ENCODE results near the gene KIF26B.

KIF26B gene

DNA sequence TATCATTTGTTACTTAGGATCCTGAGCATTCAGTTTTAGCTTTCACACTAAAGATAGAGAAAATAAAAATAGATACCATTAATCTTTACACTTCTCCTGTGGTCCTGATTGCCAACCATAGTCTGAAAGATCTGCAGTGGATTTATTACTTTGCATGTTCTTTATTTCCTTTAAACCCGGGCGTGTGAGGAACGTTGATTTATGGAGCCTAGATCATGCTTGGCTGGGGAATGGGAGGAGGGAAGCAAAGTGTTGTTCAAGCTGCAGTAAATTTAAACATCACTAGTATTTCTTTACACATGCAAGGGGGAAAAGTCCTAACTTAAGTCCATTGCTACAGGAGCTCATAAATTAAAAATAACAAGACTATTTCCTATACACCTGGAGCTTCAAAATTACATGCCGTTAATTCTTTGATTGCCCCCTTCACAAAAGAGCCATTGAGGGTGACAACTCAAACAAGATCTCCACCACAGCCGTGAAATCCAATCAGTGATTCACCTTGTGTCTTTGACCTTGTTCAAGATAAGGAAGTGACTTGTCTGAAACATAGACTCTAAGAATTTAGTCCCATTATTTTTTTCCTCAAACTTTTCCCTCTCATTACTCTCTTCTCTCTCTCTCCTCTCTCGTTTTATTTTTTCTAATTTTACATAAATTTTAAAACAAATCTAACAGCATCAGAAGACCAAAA lies 282.7 kb downstream of the KIF26B start:
- no peak for DNase-seq

- DNase-seq = no peak
These were observed 286.1 kb downstream of the KIF26B start for GRCh38 chr1:245440922-245441321.

DNA sequence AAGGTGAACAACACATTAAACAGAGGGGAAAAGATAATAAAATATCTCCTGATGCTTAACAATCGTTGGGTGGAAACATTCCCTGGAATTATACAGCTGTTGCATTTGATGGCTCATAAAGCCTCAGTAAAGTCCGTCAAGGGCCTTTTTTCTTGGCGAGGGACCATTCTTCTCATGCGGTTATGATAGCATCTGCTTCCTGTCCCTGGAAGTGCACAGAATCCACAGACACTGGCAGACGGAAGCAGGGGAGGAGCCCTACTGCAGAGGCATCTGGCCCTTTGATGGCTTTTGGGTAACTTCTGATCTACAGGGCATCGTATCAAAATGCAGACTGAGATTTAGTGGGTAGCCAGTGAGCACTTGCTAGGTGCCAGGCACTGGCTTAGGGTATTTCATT lies 286.9 kb downstream of the KIF26B start:
- no peak for DNase-seq

DNA sequence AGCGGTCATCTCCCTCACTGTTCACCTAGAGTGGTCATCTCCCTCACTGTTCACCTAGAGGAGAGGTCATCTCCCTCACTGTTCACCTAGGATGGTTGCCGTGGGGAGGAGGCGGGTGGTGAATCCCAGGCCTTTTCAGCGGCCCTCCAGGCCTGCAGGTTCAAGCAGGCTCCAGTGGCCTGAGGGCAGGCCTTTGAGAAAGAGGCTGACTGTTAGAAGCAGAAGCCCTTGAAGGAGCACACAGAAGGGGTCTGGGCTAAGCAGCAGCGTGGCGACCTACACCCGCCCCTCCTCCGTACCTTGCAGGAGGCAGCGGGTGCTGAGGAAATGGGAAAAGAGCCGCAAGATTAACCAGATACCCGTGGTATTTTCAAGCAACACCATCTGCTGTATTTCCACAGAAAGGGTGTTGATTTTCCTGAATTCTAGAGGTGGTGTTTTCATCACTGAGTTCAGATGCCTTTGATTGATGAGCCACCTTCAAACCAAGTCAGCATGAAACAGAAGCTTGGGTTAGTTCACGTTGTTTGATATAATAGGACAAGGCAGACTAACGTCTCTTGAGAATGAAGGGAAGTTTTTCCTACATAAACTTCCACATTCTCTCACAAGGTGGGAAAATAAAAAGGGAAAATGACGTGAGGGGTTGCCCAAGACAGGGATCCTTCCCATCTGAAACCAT lies 289.5 kb downstream of the KIF26B start:
- no peak for DNase-seq

DNA sequence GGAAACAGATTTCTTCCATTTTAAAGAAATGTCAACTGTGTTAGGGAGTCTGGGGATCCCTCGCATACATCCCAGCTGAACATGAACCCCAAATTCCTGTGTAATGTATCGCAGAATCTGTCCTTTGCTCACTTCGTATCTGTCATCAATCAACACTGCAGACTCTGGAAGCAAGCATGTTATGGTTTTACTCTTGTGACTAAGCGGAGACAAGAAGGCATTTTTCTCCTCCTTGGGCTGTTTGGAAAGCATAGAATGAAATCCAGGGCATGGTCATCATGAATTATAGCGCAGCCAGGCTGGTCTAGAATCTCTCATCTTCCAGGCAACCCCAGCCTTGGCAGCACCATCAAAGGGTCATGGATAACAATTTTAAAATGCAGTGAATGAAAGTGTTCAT lies 290.2 kb downstream of the KIF26B start:
- no peak for DNase-seq

DNA sequence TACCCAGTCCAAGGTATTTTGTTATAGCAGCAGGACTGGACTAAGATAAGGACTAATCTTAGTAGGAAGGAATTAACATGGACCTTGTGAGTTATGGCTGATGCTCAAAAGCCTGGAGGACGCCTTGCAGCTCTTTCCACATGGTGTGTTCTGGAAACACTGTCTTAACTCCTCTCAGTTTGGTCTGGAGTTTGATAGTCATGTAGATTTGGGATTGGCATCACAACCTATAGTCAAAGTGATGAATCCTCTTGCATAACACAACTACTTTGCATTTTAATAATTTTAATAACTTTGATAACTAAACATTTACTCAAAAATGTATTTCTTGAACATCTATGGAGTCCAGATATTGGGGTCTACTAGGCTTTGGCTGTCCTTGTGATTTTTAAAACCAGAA lies 293.7 kb downstream of the KIF26B start:
- DNase-seq = no peak

DNA sequence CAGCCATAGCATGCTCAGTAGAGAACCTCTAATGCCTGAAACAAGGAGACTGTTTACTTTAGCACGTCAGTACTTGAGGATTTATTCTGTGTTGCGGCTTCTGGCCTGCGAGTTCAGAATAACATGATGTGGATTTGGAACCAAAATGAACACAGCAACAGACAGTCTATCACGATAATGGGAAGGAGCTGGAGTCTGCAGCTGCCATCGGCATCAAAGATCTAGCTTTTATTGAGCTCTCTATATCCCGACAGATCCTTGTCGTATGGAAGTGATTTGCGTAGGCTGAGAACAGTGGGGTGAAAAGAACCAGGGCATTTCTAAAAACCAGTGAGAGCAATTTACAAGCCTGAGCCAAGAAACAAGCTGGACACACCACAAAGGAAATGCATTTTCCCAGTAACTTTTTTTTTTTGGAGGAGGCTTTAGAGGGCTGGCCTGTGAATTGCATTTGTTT lies 294.2 kb downstream of the KIF26B start:
- no peak for DNase-seq

- no peak for DNase-seq
These were observed 298.8 kb downstream of the KIF26B start for GRCh38 chr1:245453541-245453940.

DNA sequence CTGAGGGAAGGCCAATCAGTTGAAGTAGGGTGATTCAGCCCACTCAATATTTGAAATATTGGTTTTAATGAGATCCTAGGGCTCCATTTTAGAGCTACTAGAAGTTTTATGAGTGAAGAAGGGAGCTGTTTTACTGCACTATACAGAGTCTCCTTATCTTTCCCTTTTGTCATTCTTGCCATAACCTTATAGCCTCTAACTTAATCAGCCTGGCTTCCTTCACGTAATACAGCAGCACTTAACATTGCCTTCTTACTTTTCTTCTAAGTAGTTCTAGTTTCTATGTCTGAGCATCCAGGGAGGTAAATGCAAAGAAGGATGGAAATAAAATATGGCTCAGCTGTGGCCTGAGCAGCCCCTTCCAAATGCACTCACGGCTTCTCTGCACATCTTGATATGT lies 299.3 kb downstream of the KIF26B start:
- no peak for DNase-seq

DNA sequence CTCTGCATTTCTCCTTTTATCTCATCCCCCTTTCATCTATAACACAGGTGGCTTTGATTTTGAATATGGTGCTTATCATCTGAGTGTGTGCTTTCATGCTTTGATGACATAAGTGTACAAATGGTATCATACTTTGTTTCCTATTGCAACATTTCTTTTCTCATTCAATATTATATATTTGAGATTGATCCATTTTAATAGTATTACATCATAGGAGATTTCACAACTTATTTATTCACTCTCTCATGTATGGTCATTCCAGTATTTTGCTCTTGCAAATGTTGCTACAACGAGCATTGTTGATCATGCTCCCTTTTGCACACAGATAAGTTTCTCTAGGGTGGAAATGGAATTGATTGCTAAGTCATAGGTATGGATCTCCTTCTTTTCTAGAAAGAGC lies 302.8 kb downstream of the KIF26B start:
- no peak for DNase-seq

DNA sequence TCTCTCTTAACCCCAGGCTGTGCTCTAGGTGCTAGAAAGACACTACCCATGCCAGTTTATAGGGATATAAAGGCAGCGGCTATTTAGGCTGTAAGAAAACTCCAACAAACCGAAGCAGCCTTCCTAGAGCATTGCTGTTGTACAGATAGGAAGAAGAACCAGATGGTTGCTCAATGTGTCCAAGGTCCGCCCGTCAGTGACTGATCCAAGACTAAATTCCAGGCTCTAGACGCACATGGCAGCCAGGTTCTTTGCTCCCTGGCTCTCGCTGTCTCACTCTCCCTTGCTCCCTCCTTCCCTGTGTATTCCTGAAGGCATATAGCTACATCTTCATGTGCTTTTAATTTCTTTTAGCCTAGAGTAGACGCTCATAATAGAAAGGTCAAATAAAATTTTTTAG lies 303.4 kb downstream of the KIF26B start:
- DNase-seq = no peak

DNA sequence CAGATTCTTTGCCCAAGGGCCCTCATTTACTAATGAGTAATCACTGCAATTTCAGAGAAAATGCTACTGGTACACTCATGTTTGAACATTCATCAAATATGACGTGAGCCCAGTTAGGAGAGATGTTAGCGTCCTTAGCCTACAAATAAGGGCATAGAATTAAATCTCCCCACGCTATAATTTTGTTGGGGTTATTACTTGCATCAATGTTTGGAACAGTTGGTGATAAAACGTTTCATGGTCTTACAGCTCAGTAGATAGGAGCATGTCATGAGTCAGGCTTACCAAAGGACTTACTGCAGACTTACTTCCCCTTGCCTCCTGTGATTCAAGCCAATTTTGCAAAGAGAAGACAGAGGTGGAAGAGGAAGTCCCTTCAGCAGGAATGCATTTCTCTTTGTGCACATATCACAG lies 304.0 kb downstream of the KIF26B start:
- no peak for DNase-seq

GRCh38 chr1:245459621-245460020 lies 304.8 kb downstream of the KIF26B start:
- DNase-seq = no peak

DNA sequence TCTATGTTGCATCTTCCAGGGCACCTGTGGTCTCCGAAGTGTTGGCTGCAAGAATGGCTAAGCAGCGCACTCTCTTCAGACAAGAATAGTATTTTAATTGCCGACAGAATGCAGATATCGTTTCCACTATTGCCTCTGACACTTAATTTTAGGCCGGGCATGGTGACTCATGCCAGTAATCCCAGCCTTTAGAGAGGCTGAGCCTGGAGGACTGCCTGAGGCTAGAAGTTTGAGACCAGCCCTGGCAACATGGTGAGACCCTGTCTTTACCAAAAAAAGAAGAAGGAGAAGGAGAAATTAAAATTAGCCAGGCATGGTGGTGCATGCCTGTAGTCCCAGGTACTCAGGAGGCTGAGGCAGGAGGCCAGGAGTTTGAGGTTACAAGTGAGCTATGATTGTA lies 306.9 kb downstream of the KIF26B start:
- DNase-seq = no peak

DNA sequence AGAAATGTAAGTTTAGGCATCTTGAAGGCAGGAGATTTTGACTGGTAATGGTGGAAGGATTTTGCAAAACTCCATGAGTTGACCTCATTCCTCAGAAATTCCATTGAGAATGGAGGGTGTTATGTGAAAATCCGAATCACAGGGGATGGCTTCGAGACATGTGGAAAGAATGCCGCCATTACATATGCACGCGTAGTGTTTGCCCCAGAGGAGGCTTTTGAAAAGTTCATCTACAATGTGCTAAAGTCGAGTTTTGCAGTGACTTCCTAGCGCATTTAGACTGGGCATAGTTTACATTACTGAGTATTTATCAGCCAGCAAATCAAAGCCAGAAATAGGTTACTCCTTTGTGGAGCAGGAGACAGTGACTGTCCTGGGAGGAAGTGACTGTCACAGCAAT lies 307.4 kb downstream of the KIF26B start:
- DNase-seq = no peak

GRCh38 chr1:245463392-245464165 lies 308.8 kb downstream of the KIF26B start:
- no peak for DNase-seq

GRCh38 chr1:245464290-245464689 lies 309.5 kb downstream of the KIF26B start:
- no peak for DNase-seq

DNA sequence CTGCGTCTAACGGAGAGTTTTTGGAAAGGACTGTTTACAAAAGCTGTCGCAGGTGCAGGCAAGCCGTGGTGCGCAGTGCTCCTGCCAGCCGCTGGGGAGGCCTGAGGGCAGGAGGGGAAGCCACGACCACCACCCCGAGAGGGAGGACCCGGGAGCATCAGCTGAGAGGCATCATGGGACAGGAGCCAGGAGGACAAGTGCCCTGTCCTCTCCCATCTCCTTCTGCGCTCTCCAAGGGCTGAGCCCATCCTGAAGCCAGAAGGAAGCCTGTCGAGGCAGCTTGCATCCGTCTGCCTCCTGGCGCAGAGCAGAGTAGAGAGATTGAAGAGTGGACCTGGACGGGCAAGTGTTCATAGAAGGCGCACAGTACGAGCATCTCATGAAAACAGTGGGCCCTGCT lies 310.9 kb downstream of the KIF26B start:
- no peak for DNase-seq

DNA sequence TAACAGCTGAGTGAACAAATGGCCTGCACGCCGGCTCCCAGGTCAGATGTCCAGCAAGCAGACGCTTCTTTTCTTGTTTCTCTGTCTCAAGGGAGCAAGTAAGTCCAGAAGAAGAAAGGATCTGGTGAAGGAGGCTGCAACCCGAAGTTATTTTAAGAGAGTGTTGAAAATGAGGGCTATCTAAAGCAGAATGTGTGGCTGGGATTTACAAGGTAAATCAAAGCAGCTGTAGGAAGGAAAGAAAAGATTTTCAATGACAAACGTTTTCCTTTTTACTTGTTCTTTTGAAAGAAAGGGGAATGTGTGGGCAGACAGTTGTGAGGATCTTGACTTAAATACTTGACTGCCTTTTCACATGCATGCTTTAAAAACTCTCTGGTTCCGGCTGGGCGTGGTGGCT lies 311.5 kb downstream of the KIF26B start:
- no peak for DNase-seq

DNA sequence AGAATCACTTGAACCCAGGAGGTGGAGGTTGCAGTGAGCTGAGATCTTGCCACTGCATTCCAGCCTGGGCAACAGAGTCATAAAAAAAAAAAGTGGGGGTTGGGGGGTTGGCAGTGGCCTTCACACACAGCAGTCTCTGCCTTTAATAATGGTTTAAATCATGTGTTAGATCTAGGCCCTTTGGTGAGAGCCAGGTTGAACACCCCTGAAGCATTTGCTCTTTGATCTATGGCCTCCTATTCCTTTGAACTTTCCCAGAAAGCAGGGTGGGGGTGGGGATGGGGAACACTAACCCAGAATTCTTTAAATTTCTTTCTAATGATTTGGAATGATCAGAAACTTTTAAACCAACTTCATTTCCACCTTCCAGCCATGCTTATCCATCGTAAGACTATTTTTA lies 313.0 kb downstream of the KIF26B start:
- DNase-seq = no peak

- no peak for DNase-seq
These were observed 314.2 kb downstream of the KIF26B start for GRCh38 chr1:245469006-245469405.

- no peak for DNase-seq
These were observed 314.9 kb downstream of the KIF26B start for GRCh38 chr1:245469734-245470133.

DNA sequence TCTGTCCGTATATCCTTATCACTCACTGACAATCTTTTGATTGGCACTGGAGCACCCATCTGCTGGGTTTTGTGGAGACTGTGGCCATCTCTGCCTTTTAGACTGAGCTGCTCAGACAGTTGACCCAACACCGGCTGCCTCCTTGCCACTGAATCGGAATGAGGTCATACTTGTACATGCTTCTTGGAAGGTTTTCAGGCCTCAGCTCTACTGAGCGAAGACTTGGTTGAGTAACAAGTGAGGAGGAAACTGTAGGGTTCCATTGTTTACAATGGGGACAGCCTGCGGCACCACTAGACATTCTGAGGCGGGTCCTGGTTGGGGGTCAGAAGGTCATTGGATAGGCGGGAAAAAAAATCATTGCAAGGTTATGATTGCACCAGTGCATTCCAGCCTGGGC lies 320.3 kb downstream of the KIF26B start:
- no peak for DNase-seq

- DNase-seq = no peak
These were observed 321.3 kb downstream of the KIF26B start for GRCh38 chr1:245475961-245476516.
